Keratinocyte (primary cell): ENCODE data around the gene BCOR. TPM values are rescaled to one million over a fixed set of nuclear protein-coding genes. Genes with fewer than 3 reads are reported as not detected.

Experiments
- DNase-seq: peaks from one replicate; pipeline ENCODE4 v3.0.0-alpha.2; 2011; ENCODE audit warnings: low read depth, missing footprints, low spot score
- FAIRE-seq: peaks from 2 replicates; lab custom pipeline; 2011; peaks lifted over from hg19 to GRCh38; lab: Jason Lieb, UNC
- H2AFZ ChIP-seq: 2 replicates; pipeline ENCODE4 v1.6.0; 2012; ENCODE audit warnings: low read length, control low read depth, inconsistent platforms; ENCODE audit not compliant: control insufficient read depth
- H3K27ac ChIP-seq: 2 replicates; pipeline ENCODE4 v1.5.1; 2011; ENCODE audit warnings: low read length; ENCODE audit not compliant: control insufficient read depth, insufficient read depth
- H3K27me3 ChIP-seq: 3 replicates; pipeline ENCODE4 v1.6.0; 2011; ENCODE audit warnings: low read length; ENCODE audit not compliant: control insufficient read depth, insufficient read depth; ENCODE audit errors: extremely low read depth
- H3K36me3 ChIP-seq, 2 experiments: 2 replicates in 1 of 2; 3 replicates in 1 of 2; pipeline ENCODE4 v1.5.1; 2011; ENCODE audit warnings: low read length in 2 of 2, mild to moderate bottlenecking in 1 of 2; ENCODE audit not compliant: control insufficient read depth in 2 of 2, insufficient read depth in 2 of 2; ENCODE audit errors: extremely low read depth in 1 of 2
- H3K4me1 ChIP-seq: 3 replicates; pipeline ENCODE4 v1.5.1; 2011; ENCODE audit warnings: low read length; ENCODE audit not compliant: control insufficient read depth, insufficient read depth; ENCODE audit errors: extremely low read depth
- H3K4me2 ChIP-seq: 3 replicates; pipeline ENCODE4 v1.6.0; 2011; ENCODE audit warnings: low read depth, low read length; ENCODE audit not compliant: control insufficient read depth, insufficient read depth; ENCODE audit errors: extremely low read depth
- H3K4me3 ChIP-seq, 3 experiments: fragments of 200-600 bp in 1 of 3; sonication (generic) in 1 of 3; 2 replicates in 2 of 3; 3 replicates in 1 of 3; pipeline ENCODE4 v1.5.1; 2011 to 2016; ENCODE audit warnings: low read length in 3 of 3, mild to moderate bottlenecking in 3 of 3, control low read depth in 2 of 3, inconsistent platforms in 1 of 3, low read depth in 1 of 3, mixed read lengths in 1 of 3, mixed run types in 1 of 3, moderate library complexity in 1 of 3; ENCODE audit not compliant: control insufficient read depth in 2 of 3, insufficient read depth in 2 of 3; ENCODE audit errors: extremely low read depth in 1 of 3
- H3K79me2 ChIP-seq: 2 replicates; pipeline ENCODE4 v1.6.0; 2012; ENCODE audit warnings: low read length; ENCODE audit not compliant: control insufficient read depth, insufficient read depth
- H3K9ac ChIP-seq: 3 replicates; pipeline ENCODE4 v1.6.0; 2011; ENCODE audit warnings: low read length; ENCODE audit not compliant: control insufficient read depth, insufficient read depth; ENCODE audit errors: extremely low read depth
- H3K9me1 ChIP-seq: 3 replicates; pipeline ENCODE4 v1.6.0; 2011; ENCODE audit warnings: low read length; ENCODE audit not compliant: control insufficient read depth, insufficient read depth; ENCODE audit errors: extremely low read depth
- H3K9me3 ChIP-seq: 2 replicates; pipeline ENCODE4 v1.5.1; 2012; ENCODE audit warnings: low read depth, low read length; ENCODE audit not compliant: control insufficient read depth
- H4K20me1 ChIP-seq: 3 replicates; pipeline ENCODE4 v1.6.0; 2011; ENCODE audit warnings: low read length; ENCODE audit not compliant: control insufficient read depth, insufficient read depth; ENCODE audit errors: extremely low read depth
- EZH2 ChIP-seq: IDR thresholded peaks from one replicate; pipeline ENCODE4 v1.6.1; 2012; ENCODE audit warnings: inconsistent platforms, mild to moderate bottlenecking, low read length, moderate library complexity
- dilution Hi-C: fragments of 300-500 bp; cut with MboI; formaldehyde crosslinking; loops from one replicate; pipeline ENCODE4 v1.7.0; 2020; ENCODE audit warnings: low sequenced_read_pairs; ENCODE audit not compliant: extremely low pct_ligation_motif_present
- polyA plus RNA-seq, 5 experiments: library from polyadenylated mRNA; depleted of rRNA in 3 of 5; stranded (reverse) in 3 of 5; stranded (forward) in 1 of 5; unstranded in 1 of 5; fragments of >200 nt; gene quantifications; 1 replicate in 1 of 5; 2 replicates in 3 of 5; 3 replicates in 1 of 5; pipeline versions ENCODE4 v1.2.1 to v1.2.3, GENCODE V29; 2011 to 2012; ENCODE audit warnings: missing spikeins in 2 of 5, low read depth in 1 of 5, low replicate concordance in 1 of 5
- TF ChIP-seq, protein P1 (sequence below), 3 experiments: IDR thresholded peaks in 1 of 3; conservative IDR thresholded peaks in 1 of 3; optimal IDR thresholded peaks in 1 of 3; 2 replicates in 2 of 3; 3 replicates in 1 of 3; pipeline versions ENCODE3 to v1.5.1; 2011; ENCODE audit warnings: low read length in 3 of 3, mild to moderate bottlenecking in 3 of 3, moderate library complexity in 2 of 3, control low read depth in 1 of 3, inconsistent platforms in 1 of 3; ENCODE audit not compliant: insufficient read depth in 2 of 3; ENCODE audit errors: extremely low read depth in 1 of 3

Gene BCOR
- polyA plus RNA-seq, 1 donor (not counting 4 experiments of a cell fraction or from before 2014, with no cell fraction given), result 5.0 TPM

DNA sequence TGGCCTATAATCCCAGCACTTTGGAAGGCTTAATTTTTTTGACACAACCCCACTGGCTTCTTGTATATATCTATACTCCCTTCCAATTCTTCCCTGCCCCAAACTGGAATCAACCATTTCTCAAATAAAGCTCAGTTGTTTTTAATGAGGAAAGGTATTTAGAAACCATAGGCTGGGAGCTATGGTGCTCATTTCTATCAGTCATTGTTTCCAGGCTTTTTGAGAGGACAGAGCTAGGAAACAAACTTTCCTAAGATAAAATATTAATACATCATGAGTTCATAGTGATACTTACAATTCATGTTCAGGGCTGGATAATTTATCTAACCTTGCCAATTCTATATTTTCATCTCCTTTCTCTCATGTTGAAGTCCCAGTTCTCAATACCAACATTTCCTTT lies 50.3 kb downstream of the BCOR start:
- FAIRE-seq (no peak), DNase-seq (no peak)
- dilution Hi-C loops, result no loop called here
- Histone ChIP-seq H3K4me1 (no peaks in the 10 kb centered on the region), H2AFZ (no peak overlapping the region), H3K27me3 (no peaks in the 10 kb centered on the region), H3K4me3 (no peak overlapping the region), H3K79me2 (no peaks in the 10 kb centered on the region), H3K36me3 (peaks cover 6% of the 10 kb centered on the region in 2 experiments), H3K9me1 (no peaks in the 10 kb centered on the region), H3K4me2 (no peak overlapping the region), H4K20me1 (no peaks in the 10 kb centered on the region), H3K9me3 (peaks cover 8% of the 10 kb centered on the region), H3K9ac (no peak overlapping the region), H3K27ac (no peak overlapping the region)
- no peak for TF ChIP-seq EZH2
- TF ChIP-seq, protein P1, sequence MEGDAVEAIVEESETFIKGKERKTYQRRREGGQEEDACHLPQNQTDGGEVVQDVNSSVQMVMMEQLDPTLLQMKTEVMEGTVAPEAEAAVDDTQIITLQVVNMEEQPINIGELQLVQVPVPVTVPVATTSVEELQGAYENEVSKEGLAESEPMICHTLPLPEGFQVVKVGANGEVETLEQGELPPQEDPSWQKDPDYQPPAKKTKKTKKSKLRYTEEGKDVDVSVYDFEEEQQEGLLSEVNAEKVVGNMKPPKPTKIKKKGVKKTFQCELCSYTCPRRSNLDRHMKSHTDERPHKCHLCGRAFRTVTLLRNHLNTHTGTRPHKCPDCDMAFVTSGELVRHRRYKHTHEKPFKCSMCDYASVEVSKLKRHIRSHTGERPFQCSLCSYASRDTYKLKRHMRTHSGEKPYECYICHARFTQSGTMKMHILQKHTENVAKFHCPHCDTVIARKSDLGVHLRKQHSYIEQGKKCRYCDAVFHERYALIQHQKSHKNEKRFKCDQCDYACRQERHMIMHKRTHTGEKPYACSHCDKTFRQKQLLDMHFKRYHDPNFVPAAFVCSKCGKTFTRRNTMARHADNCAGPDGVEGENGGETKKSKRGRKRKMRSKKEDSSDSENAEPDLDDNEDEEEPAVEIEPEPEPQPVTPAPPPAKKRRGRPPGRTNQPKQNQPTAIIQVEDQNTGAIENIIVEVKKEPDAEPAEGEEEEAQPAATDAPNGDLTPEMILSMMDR (optimal IDR thresholded peaks at IDR 0.05 in 1 of 3, IDR thresholded peaks at IDR 0.05 in 1 of 3, conservative IDR thresholded peaks at IDR 0.05 in 1 of 3; ENCODE audit: extremely low read depth in 1 of 3, insufficient read depth in 2 of 3, low read length in 3 of 3), result no peak

DNA sequence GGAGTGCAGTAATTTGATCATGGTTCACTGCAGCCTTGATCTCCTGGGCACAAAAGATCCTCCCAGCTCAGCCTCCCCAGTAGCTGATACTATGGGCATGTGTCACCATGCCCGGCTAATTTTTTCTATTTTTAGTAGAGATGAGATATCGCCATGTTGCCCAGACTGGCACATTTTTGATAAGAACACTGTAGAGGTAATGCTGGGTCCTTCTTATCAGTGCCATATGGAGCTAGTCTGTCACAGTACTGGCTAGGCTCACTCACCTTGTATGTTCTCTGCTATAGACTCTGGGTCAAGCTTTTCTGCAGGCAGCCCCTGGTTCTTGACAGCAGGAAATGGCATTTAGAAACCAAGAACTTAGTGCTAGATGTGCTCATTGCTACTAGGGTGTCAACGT lies 53.9 kb downstream of the BCOR start:
- Histone ChIP-seq H3K9me1 (no peaks in the 10 kb centered on the region), H3K4me2 (no peak overlapping the region), H3K27ac (no peak overlapping the region), H2AFZ (no peak overlapping the region), H4K20me1 (no peaks in the 10 kb centered on the region), H3K4me3 (no peak overlapping the region), H3K79me2 (no peaks in the 10 kb centered on the region), H3K9me3 (no peaks in the 10 kb centered on the region), H3K36me3 (peaks cover 0 to under 1% of the 10 kb centered on the region in 2 experiments), H3K9ac (no peak overlapping the region), H3K4me1 (no peaks in the 10 kb centered on the region), H3K27me3 (no peaks in the 10 kb centered on the region)
- TF ChIP-seq EZH2, result no peak
- TF ChIP-seq, protein P1 (optimal IDR thresholded peaks at IDR 0.05 in 1 of 3, IDR thresholded peaks at IDR 0.05 in 1 of 3, conservative IDR thresholded peaks at IDR 0.05 in 1 of 3; ENCODE audit: extremely low read depth in 1 of 3, insufficient read depth in 2 of 3, low read length in 3 of 3), result no peak
- dilution Hi-C loops, result no loop called here
- FAIRE-seq (no peak), DNase-seq (no peak)
